Peyer's patch (tissue), 4 donors: Measurements from ENCODE around the gene RAB11FIP5. TPM values are rescaled to one million over a fixed set of nuclear protein-coding genes. Genes with fewer than 3 reads are reported as not detected.

Source experiments
- DNase-seq, 3 donors: peaks; one replicate each; pipeline ENCODE4 v3.0.0-alpha.2; 2017 to 2019
- H3K27ac ChIP-seq, 4 donors: fragments of 200-600 bp; sonication (generic); one replicate each; pipeline ENCODE4 v1.5.1; 2016 to 2019
- H3K27me3 ChIP-seq, 2 donors: fragments of 200-600 bp; sonication (generic); one replicate each; pipeline ENCODE4 v1.5.1; 2019
- H3K36me3 ChIP-seq, 3 donors: fragments of 200-600 bp; sonication (generic); one replicate each; pipeline ENCODE4 v1.5.1; 2016 to 2019
- H3K4me1 ChIP-seq, 4 donors: fragments of 200-600 bp; sonication (generic); one replicate each; pipeline ENCODE4 v1.5.1; 2016 to 2019
- H3K4me3 ChIP-seq, 4 donors: fragments of 200-600 bp; sonication (generic); 1 replicate in 3 of 4; 2 replicates in 1 of 4; pipeline ENCODE4 v1.5.1; 2016 to 2019; ENCODE audit warnings: mild to moderate bottlenecking in 1 of 4
- H3K9me3 ChIP-seq, 4 donors: fragments of 200-600 bp; sonication (generic); one replicate each; pipeline ENCODE4 v1.5.1; 2016 to 2019; ENCODE audit warnings: mild to moderate bottlenecking in 1 of 4
- CTCF ChIP-seq, 6 experiments: fragments of 450-650 bp in 4 of 6; fragments of 200-600 bp in 2 of 6; sonication (generic) in 1 of 6; IDR thresholded peaks; one replicate each; pipeline ENCODE4 v1.5.1; 2017 to 2019; ENCODE audit warnings: antibody characterized with exemption in 6 of 6, mild to moderate bottlenecking in 3 of 6, moderate library complexity in 1 of 6
- POLR2A ChIP-seq, 2 donors: fragments of 450-650 bp; IDR thresholded peaks; one replicate each; pipeline ENCODE4 v1.5.1; 2017; ENCODE audit warnings: antibody characterized with exemption in 2 of 2, mild to moderate bottlenecking in 2 of 2, moderate library complexity in 2 of 2
- total RNA-seq, 4 donors: library from RNA; depleted of rRNA; stranded (reverse); fragments of >200 nt; gene quantifications; one replicate each; pipeline ENCODE4 v1.1.0, GENCODE V29; 2016

RAB11FIP5 gene
- total RNA-seq, 4 donors from 2014 or later: 5.1 to 10.7 (median 9.3) TPM

GRCh38 chr2:73106791-73107190, 6.0 kb downstream of the RAB11FIP5 start:
- H3K9me3 ChIP-seq: no peaks in the 10 kb centered on the region
- no peaks in the 10 kb centered on the region for H3K36me3 ChIP-seq
- TF ChIP-seq CTCF (IDR thresholded peaks at IDR 0.05): no peak
- no peak for TF ChIP-seq POLR2A (IDR thresholded peaks at IDR 0.05)
- no peak for DNase-seq
- no peaks in the 10 kb centered on the region for H3K27me3 ChIP-seq
- H3K4me1 ChIP-seq: peaks cover under 1 to 18% (median 5%) of the 10 kb centered on the region in 4 donors
- no peak overlapping the region for H3K27ac ChIP-seq
- H3K4me3 ChIP-seq: no peak overlapping the region

DNA sequence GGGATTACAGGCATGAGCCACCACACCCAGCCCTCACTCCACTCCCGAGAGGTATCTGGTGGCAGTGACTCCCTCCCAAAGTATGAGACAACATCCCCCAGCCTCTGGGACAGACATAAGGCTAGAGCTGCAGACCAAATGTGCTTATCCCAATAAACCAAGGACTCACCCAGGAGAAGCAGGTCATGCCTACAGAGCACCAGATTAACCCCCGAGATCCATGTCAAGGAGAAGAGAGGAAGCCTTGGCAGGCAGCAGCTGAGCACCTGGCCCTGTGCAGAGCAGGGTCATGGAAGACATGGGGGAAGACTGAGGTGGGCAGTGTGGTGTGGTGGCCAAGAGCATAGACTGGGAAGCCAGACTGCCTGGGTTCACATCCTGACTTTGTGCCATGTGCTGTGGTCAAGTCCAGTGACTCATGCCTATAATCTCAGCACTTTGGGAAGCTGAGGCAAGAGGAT, 7.2 kb downstream of the RAB11FIP5 start:
- Histone ChIP-seq H3K4me3 (no peak overlapping the region), H3K9me3 (no peaks in the 10 kb centered on the region), H3K27ac (no peak overlapping the region), H3K4me1 (peaks cover 0 to 6% (median 0%) of the 10 kb centered on the region in 4 donors), H3K36me3 (no peaks in the 10 kb centered on the region), H3K27me3 (no peaks in the 10 kb centered on the region)
- TF ChIP-seq POLR2A (IDR thresholded peaks at IDR 0.05) (no peak), CTCF (IDR thresholded peaks at IDR 0.05) (no peak)
- no peak for DNase-seq

DNA sequence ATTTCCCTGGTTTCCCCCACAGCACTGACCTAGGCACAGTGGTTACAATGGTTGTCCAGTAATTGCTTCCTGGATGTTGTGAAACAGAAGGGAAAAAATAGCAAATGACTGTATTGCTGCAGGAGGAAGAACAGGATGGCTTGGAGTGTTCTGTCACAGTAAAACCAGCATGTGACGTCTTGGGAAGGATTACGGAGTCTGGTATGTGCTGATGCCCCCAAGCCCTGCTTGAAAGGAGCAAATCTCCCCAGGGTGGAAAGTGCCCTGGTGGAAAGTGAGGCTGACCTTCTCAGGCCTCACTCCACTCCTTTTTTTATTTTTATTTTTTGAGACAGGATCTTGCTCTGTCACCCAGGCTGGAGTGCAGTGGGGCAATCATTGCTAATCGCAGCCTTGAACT, 7.8 kb downstream of the RAB11FIP5 start:
- no peak overlapping the region for H3K27ac ChIP-seq
- H3K27me3 ChIP-seq: no peaks in the 10 kb centered on the region
- peaks cover 0 to 6% (median 0%) of the 10 kb centered on the region in 4 donors for H3K4me1 ChIP-seq
- no peaks in the 10 kb centered on the region for H3K36me3 ChIP-seq
- TF ChIP-seq POLR2A (IDR thresholded peaks at IDR 0.05): no peak
- TF ChIP-seq CTCF (IDR thresholded peaks at IDR 0.05): no peak
- no peaks in the 10 kb centered on the region for H3K9me3 ChIP-seq
- DNase-seq: no peak
- no peak overlapping the region for H3K4me3 ChIP-seq

- no peak for TF ChIP-seq CTCF (IDR thresholded peaks at IDR 0.05)
- TF ChIP-seq POLR2A (IDR thresholded peaks at IDR 0.05): no peak
- peak in 1 of 3 donors; percentile 60 for DNase-seq
- H3K4me1 ChIP-seq: peaks cover 0 to 6% (median 0%) of the 10 kb centered on the region in 4 donors
- no peaks in the 10 kb centered on the region for H3K9me3 ChIP-seq
- no peak overlapping the region for H3K4me3 ChIP-seq
- no peak overlapping the region for H3K27ac ChIP-seq
- H3K36me3 ChIP-seq: no peaks in the 10 kb centered on the region
- no peaks in the 10 kb centered on the region for H3K27me3 ChIP-seq
These were observed 9.7 kb downstream of the RAB11FIP5 start for GRCh38 chr2:73103018-73103542.

DNA sequence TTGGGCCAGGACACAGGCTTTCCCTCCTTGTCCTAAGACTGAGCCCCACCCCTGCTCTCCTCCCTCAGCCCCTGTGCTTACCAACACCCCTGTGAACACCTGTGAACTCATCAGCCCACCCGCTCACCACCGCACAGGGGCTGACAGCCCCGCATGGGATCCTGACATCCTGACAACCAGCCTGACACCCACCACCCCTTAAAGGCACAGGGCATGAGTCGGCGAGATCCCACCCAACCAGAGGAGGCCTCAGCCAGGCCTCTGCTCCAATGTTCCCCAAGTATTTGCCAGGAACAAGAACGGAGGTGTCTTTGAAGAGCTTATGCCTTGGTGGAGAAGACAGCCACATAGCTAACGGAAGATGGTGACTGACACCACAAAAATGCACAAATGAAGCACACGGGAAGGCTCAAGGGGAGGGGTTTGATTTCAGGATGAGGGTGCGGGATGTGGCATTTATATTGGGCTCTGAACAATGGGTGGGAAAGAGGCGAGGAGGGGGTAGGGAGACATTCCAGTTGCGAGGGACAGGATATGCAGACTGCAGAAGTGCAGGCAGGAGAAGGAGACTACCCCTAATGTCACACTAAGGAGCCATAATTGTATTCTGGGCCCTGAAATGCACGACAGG, 11.0 kb downstream of the RAB11FIP5 start:
- no peaks in the 10 kb centered on the region for H3K36me3 ChIP-seq
- H3K4me1 ChIP-seq: peaks cover 0 to 6% (median 0%) of the 10 kb centered on the region in 4 donors
- H3K27ac ChIP-seq: no peak overlapping the region
- no peak for TF ChIP-seq POLR2A (IDR thresholded peaks at IDR 0.05)
- TF ChIP-seq CTCF (IDR thresholded peaks at IDR 0.05): no peak
- no peaks in the 10 kb centered on the region for H3K27me3 ChIP-seq
- H3K9me3 ChIP-seq: no peaks in the 10 kb centered on the region
- no peak overlapping the region for H3K4me3 ChIP-seq
- no peak for DNase-seq
